Activated T-cell treated with anti-CD3 and anti-CD28 coated beads for 24 hours (primary cell): ENCODE results near the gene TNS3.

Experiments used
- DNase-seq: peaks from one replicate; pipeline ENCODE4 v3.0.0-alpha.2; 2020; ENCODE audit warnings: low read depth

TNS3 gene

GRCh38 chr7:47366960-47367359 lies 215.0 kb downstream of the TNS3 start:
- no peak for DNase-seq

- DNase-seq = no peak
Measured at GRCh38 chr7:47366211-47366610, 215.7 kb downstream of the TNS3 start.

- DNase-seq = no peak
Measured at GRCh38 chr7:47362984-47363383, 218.9 kb downstream of the TNS3 start.

DNA sequence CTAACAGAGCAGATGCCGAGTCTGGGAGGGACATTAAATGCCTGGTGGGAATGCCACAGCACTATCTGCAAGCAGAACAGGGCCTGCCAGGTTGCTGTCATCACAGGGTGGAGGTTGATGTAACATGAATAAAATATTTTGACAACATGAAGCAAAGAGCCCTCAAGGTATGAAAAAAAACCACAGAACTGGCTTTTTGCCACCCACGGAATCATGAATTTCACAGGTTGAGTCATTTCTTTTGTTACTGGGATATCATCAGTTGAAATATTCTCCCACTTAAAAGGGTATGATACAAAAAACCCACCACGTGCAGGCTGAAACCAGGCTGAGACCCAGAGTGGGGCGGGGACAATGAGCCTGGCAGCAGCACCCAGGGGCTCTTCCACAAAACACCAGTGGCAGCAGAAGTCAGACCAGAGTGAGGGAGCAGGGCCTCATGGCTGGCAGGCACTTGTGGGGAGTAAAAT lies 220.1 kb downstream of the TNS3 start:
- DNase-seq = peak; percentile 9

DNA sequence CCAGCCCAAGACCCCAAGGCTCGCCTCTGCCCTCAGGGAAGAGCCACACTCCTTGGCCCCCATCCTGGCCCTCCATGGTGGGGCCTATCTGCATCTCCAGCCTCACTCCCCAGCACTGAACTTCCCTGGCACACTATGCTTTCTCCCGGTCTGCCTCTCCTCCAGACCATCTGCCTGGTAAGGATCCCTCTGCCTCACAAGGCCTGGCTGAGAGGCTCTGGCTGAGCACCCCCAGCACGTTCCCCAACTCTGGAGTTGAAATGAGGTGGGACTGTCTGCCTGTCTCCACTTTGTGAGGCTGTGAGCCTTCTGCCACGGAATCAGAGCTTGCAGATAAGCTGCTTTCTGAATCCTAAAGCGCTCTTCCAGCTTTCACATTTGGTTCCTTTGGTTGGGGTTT lies 220.7 kb downstream of the TNS3 start:
- DNase-seq = no peak

- DNase-seq = no peak
Measured at GRCh38 chr7:47360301-47360900, 221.5 kb downstream of the TNS3 start.

DNA sequence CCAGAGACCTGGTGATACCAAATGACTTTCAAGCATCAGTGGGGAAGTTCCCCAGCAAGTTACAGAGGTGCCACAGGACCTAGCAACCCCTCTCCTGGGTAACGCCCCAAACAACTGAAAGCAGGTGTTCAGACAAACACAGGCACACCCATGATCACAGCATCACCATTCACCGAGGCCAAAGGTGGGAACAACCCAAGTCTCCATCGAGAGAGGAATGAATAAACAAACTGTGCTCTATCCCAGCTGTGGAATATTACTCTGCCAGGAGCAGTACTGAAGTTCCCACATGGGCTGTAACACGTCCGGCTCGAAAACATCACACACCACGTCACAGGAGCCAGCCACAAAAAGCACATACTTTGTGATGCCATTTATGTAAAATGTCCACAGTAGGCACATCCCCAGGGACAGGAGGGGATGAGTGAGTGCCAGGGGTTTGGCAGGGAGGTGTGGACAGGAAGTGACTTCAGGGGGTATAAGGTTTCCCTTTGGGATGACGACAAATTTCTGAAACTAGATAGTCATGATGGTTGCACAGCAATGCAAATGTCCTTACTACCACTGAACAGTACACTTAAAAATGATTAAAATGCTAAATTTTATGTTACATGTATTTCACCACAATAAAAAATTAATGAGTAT lies 222.8 kb downstream of the TNS3 start:
- no peak for DNase-seq

DNA sequence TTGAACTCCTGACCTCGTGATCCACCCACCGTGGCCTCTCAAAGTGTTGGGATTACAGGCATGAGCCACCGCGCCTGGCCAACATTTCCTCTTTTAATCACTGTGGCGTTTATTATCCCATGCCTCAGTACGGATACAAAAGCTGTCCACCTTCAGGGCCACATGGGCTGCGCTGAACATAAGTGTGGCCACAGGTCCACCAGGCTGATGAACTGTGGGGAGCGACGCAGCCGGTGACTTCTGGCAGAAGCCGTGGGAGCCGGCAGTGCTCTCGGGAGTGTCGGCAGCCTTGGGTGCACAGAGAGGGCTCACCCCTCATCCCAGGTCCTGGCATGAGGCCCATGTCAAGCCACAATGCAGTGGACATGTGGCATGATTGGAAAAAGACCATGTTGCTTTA lies 223.6 kb downstream of the TNS3 start:
- no peak for DNase-seq

GRCh38 chr7:47357863-47358262 lies 224.0 kb downstream of the TNS3 start:
- no peak for DNase-seq

DNA sequence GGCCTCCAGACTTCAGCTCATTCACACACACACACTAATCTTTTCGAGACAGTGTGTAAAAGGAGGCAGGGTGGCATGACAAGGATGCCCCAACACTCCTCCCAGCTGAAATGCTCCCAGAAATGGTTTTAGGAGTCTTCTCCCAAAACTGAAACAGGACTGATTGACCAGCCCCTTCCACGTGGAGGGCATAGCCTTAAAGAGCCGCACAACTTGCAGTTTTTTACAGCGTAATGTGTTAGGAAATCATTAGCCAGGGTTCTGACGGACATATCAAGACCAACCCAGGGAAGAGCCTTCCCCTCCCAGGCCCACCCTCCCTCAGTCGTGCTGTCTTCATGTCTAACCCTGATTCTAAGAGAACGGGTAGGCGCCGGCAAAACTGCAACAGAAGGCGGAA lies 224.6 kb downstream of the TNS3 start:
- DNase-seq = no peak

DNA sequence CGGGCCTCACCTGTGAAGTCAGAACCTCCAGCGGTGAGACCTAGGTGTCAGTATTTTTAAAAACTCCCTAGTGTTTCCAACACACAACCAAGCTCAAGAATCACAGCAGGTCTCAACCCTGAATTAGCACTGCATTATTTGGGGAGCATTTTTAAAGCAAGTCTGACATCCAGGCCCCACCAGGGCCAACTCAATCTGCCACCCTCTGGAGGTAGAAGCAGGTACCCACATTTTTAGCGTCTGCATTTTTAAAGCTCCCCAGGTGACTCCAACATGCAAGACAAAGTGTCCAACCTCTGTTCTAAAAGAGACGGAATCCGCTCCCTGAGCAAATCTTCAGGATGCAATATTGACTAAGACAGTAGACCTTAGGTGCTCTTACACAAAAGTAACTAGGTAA lies 225.7 kb downstream of the TNS3 start:
- no peak for DNase-seq

DNA sequence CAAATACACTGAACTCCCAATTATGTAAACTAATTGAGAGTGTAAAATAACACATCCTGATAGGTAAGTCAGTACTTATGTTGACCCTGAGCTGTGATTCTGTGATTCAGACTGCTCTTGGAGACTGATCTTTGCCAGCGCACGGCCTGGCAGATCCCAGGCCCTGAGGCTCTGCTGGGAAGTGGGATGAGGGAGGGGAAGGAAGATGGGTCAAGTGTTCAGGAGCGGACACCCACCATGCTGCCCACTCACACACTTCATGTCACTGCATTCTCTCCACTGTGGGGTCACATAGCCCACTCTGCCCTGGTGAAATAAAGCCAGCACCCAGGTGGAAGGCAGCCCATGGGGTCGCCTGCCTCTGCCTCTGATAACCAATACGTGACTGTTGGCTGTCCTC lies 226.2 kb downstream of the TNS3 start:
- DNase-seq = no peak

DNA sequence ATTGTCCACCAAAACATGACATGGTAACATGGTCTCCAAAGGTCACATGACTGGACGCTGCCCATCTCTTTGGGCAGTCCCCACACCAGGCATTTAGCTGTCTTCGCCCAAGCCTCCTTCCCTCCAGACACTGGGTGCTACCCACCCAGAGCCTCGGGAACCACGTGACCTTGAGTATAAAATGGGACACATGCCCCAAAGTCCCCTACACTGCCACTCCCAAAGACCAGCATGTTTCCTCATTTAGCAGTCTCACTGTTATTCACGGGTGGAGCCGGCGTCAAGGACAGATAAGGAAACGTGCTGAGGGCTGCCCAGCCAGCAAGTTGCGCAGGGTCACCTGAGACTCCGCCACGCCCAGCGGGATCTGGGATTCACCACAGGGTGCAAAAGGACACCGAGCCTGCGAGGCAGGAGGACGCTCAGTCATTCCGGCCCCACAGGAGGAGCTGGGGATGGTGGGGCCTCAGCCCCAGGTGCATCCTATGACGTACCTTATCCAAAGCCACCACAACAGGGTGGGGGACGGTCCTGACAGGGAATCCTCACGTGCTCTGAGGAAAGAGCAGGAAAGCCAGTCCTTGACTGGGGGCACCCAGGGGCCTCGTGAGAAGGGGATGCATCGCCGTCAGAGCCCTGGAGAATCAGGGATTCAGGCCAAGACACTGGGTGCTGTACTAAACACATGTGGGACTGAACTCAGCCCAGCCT lies 226.9 kb downstream of the TNS3 start:
- no peak for DNase-seq

DNA sequence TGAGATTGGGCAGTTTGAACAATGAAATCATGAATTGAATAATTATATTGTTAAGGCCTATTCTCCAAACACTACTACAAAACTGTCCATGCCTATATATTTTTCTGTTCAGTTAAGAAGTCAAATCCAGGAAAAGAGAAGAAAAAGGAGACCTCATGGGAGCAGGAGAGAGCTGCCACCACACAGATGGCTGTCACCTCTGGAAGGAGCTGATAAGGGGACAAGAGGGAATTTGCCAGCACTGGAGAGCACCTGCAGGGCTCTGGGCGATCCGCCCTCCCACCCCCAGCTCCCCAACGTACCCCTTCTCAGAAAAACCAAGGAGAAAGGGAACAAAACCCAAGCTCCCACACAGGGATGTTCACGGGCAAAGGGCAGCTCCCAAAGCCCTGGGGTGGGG lies 227.8 kb downstream of the TNS3 start:
- no peak for DNase-seq

- no peak for DNase-seq
Measured at GRCh38 chr7:47352394-47352968, 229.4 kb downstream of the TNS3 start.

- DNase-seq = no peak
Measured at GRCh38 chr7:47351233-47352154, 230.4 kb downstream of the TNS3 start.

DNA sequence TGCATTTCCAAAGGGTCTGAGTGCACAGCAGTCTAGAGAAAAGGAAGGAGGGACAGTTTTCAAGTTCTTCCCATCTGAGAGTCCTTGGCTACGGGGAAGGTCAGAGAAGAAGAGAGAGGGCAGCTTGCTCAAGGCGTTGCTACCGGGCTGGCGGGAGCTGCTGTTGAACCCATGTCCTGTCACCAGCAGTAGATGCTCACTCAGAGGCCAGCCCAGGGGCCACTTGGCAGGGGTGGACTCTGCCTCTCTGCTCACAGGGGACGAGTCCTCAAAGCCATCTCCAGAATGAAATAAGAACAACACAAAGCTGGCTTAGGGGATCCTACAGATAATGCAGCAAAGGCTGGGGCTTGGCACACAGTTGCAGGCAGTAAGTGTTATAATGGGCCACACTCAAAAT lies 231.5 kb downstream of the TNS3 start:
- DNase-seq = no peak

GRCh38 chr7:47349401-47349800 lies 232.5 kb downstream of the TNS3 start:
- DNase-seq = no peak

- DNase-seq = no peak
Measured at GRCh38 chr7:47347816-47348385, 234.0 kb downstream of the TNS3 start.

DNA sequence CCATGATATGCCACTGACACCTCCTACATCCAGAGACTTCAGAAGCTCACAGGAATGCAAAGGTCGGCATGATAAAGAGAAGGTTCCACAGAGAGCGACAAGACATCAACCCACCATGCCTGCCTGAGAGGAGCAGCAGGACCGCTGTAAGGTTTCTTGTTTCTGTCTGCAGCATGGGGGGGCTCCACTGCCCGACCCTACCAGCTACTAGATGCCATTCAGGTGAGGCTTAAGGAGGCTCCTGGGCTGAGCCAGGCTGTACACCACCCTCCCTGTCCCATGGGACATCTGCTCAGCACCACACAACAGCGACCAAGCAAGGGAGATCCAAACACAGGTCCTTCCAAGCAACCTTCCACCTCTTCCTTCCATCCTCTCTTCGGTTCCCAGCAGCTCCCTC lies 234.6 kb downstream of the TNS3 start:
- no peak for DNase-seq

DNA sequence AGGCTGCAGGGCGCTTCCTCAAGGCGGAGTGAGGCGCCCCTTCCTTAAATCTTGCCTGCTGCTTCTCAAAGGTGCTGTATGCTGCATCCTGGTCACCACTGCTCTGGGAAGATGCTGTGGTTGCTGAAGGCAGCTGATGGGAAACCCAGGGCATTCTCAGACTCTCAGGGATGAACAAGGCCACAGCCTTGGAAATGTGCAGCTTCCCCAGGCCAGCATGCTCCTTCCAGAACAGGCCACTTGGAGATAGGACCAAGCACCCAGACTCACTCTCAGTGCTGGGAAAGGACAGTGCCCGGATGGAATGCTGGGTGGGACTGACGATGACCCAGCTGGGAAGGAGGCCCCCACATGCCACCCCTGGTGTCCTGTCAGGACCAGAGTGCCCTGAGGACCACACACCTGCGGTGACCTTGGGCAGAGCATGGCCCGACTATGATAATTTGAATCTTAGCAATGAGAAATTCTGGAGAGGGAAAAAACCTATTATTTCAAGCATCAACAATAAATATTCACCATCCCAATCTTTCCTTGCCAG lies 235.5 kb downstream of the TNS3 start:
- DNase-seq = no peak
